H1 (cell line): Measurements from ENCODE around the gene RASAL2. TPM values are rescaled to one million over a fixed set of nuclear protein-coding genes. Genes with fewer than 3 reads are reported as not detected.

Experiments
- CHD2 ChIP-seq: IDR thresholded peaks from 2 replicates; pipeline ENCODE4 v1.6.1; 2012; ENCODE audit warnings: low read length, improper control_type of control experiment
- CHD7 ChIP-seq: fragments of 300-600 bp; sonication (generic); IDR thresholded peaks from 2 replicates; pipeline ENCODE4 v1.7.1; 2012; ENCODE audit warnings: low read length, moderate library complexity, mild to moderate bottlenecking, inconsistent platforms; ENCODE audit not compliant: insufficient replicate concordance
- GABPA ChIP-seq: IDR thresholded peaks from 2 replicates; pipeline ENCODE4 v1.6.1; 2011; ENCODE audit warnings: mild to moderate bottlenecking, low read length, moderate library complexity, borderline replicate concordance; ENCODE audit not compliant: insufficient read depth
- GTF2F1 ChIP-seq: IDR thresholded peaks from 2 replicates; pipeline ENCODE4 v1.6.1; 2012; ENCODE audit warnings: low read depth, low read length, improper control_type of control experiment, borderline replicate concordance
- KDM4A ChIP-seq: IDR thresholded peaks from one replicate; pipeline ENCODE4 v1.7.1; 2012; ENCODE audit warnings: low read depth, mild to moderate bottlenecking, moderate library complexity, low read length, inconsistent platforms; ENCODE audit not compliant: severe bottlenecking
- POLR2A ChIP-seq, 2 experiments: IDR thresholded peaks; 1 replicate in 1 of 2; 2 replicates in 1 of 2; pipeline ENCODE4 v1.6.1; 2011; ENCODE audit warnings: low read depth in 2 of 2, low read length in 2 of 2, mild to moderate bottlenecking in 2 of 2; ENCODE audit errors: control extremely low read depth in 1 of 2
- POLR2AphosphoS5 ChIP-seq: IDR thresholded peaks from 2 replicates; pipeline ENCODE4 v1.6.1; 2011; ENCODE audit warnings: low read depth, low read length
- RFX5 ChIP-seq: IDR thresholded peaks from 2 replicates; pipeline ENCODE4 v1.6.1; 2011; ENCODE audit warnings: low read depth, low read length, improper control_type of control experiment, borderline replicate concordance
- TEAD4 ChIP-seq: IDR thresholded peaks from 2 replicates; pipeline ENCODE4 v1.6.1; 2012; ENCODE audit warnings: low read depth, low read length, inconsistent platforms, mixed read lengths
- polyA plus RNA-seq, 7 experiments: library from polyadenylated mRNA; depleted of rRNA in 3 of 7; stranded (reverse) in 5 of 7; unstranded in 2 of 7; fragments of >200 nt in 5 of 7; fragments of 200-250 nt in 2 of 7; gene quantifications; 1 replicate in 5 of 7; 2 replicates in 1 of 7; 4 replicates in 1 of 7; pipeline versions ENCODE4 v1.2.1 to v1.2.3, GENCODE V29; 2011 to 2013; ENCODE audit warnings: missing spikeins in 2 of 7, mixed read lengths in 2 of 7
- total RNA-seq: library from RNA; stranded (reverse); fragmentation: NEBNext Ultra II Directional; extraction: Animal tissue kit (Norgen Biotek cat#: 25700); gene quantifications from 2 replicates; pipeline ENCODE4 v1.2.1, GENCODE V29; 2021

The RASAL2 gene
- total and polyA plus RNA-seq, 2 of the 8 experiments (the other 6 are each of a cell fraction or from before 2014, with no cell fraction given), result 15.9 to 32.5 TPM

GRCh38 chr1:178307264-178307663 lies 213.4 kb downstream of the RASAL2 start (continued):
- TF ChIP-seq CHD7 (no peak), CHD2 (no peak), RFX5 (no peak), POLR2AphosphoS5 (no peak), TEAD4 (no peak), GTF2F1 (no peak), KDM4A (no peak), GABPA (no peak), POLR2A (IDR thresholded peaks at IDR 0.05; ENCODE audit: control extremely low read depth in 1 of 2, low read depth in 2 of 2, low read length in 2 of 2) (no peak)
